Measurements from ENCODE around the gene NAA40. TPM values are rescaled to one million over a fixed set of nuclear protein-coding genes. Genes with fewer than 3 reads are reported as not detected.

Gene NAA40
- total and polyA plus RNA-seq, 2 of the 4 experiments (the other 2 are of a cell fraction): 15.2 to 24.7 TPM

GRCh38 chr11:63986932-63987513, 48.2 kb downstream of the NAA40 start:
- POLR2A ChIA-PET (ENCODE audit: unreplicated experiment): interaction anchor here (0.6 kb wide), 1 partner anchor 25 kb away, joined by 7 read pairs; no protein-coding TSS in a partner anchor
- peak overlapping the region; percentile 33; the same call in 1 of the 2 replicates for H3K4ac ChIP-seq (ENCODE audit: low read depth, low read length)
- H4K20me1 ChIP-seq (ENCODE audit: insufficient read depth, low read length): peaks cover 15% of the 10 kb centered on the region
- H3K9me1 ChIP-seq (ENCODE audit: insufficient read depth, low read length): peaks cover 14% of the 10 kb centered on the region
- peak overlapping the region; percentile 39 for H2BK5ac ChIP-seq (ENCODE audit: low read depth, low read length, poor library complexity, severe bottlenecking)
- no peaks in the 10 kb centered on the region for H3K9me3 ChIP-seq (ENCODE audit: control insufficient read depth, insufficient read depth, low read length)
- H3K79me1 ChIP-seq (ENCODE audit: low read depth in 1 of 2, low read length in 2 of 2): peaks cover 29 to 61% of the 10 kb centered on the region in 2 experiments
- H3K27me3 ChIP-seq (ENCODE audit: control insufficient read depth, insufficient read depth, low read length): no peaks in the 10 kb centered on the region
- WGBS, 2 experiments (ENCODE audit: extremely low coverage in 2 of 2, insufficient read length in 1 of 2): 47% methylated on average over 10 of the region's 25 CpGs; no CpG with 5 or more reads in 1 of the 2 experiments
- peak overlapping the region; percentile 82 to 89; a peak in 3 of 4 replicates for H4K8ac ChIP-seq (ENCODE audit: low read depth in 2 of 2, low read length in 2 of 2)
- dilution Hi-C loops (cut with HindIII; ENCODE audit: low sequenced_read_pairs, unreplicated experiment): no loop called here
- no peak overlapping the region for H2BK15ac ChIP-seq (ENCODE audit: low read depth, low read length)
- intact Hi-C loops (cut with micrococcal nuclease): no loop called here
- in situ Hi-C loops (cut with MboI; ENCODE audit: low sequenced_read_pairs): no loop called here
- H2AFZ ChIP-seq (replicated peaks; ENCODE audit: low read length, poor library complexity): peak overlapping the region; percentile 96
- peak overlapping the region; percentile 85 for H3K9ac ChIP-seq (ENCODE audit: low read depth, low read length)
- H4K91ac ChIP-seq (ENCODE audit: insufficient read depth, low read depth, low read length): no peak overlapping the region; the same call in none of the 2 replicates
- H2AK5ac ChIP-seq (ENCODE audit: low read depth, low read length): peak overlapping the region; percentile 25
- H2BK20ac ChIP-seq (ENCODE audit: low read depth, low read length): no peak overlapping the region
- H3K36me3 ChIP-seq (ENCODE audit: control insufficient read depth, insufficient read depth, low read length): peaks cover 26% of the 10 kb centered on the region
- TF ChIP-seq RCOR1 (IDR thresholded peaks at IDR 0.05; ENCODE audit: insufficient replicate concordance, low read length): no peak
- 0 out of 2 replicates have a peak, but pooled peaks have one; percentile 4 for TF ChIP-seq CHD1 (IDR thresholded peaks at IDR 0.05; ENCODE audit: low read depth, low read length)
- peak overlapping the region; percentile 57; the same call in 1 of the 2 replicates for H3K14ac ChIP-seq (replicated peaks; ENCODE audit: low read depth, low read length)
- peak overlapping the region; percentile 99 for H2AK9ac ChIP-seq (replicated peaks; ENCODE audit: low read depth, low read length, poor library complexity)
- peaks cover 8% of the 10 kb centered on the region for H3K4me1 ChIP-seq (ENCODE audit: control insufficient read depth, insufficient read depth, low read length)
- peak overlapping the region; percentile 88 for H3K4me2 ChIP-seq (ENCODE audit: low read depth, low read length)
- no peak overlapping the region for H4K5ac ChIP-seq (ENCODE audit: low read depth, low read length)
- peak overlapping the region; percentile 58; the same call in 1 of the 2 replicates for H3K23ac ChIP-seq (ENCODE audit: low read depth, low read length)
- no TSS peak for BruUV-seq (replicated peaks)
- peak overlapping the region; percentile 90 for H3K27ac ChIP-seq (ENCODE audit: insufficient read depth, low read length)
- no peak overlapping the region for H2BK120ac ChIP-seq (ENCODE audit: low read depth, low read length)
- CTCF ChIA-PET: interaction anchor here (0.6 kb wide), 1 partner anchor 56 kb away, joined by 3 read pairs; no protein-coding TSS in a partner anchor
- DNase-seq: no peak
- ATAC-seq (ENCODE audit: low read depth): no peak
- H3K56ac ChIP-seq (ENCODE audit: extremely low read depth, insufficient read depth, low read length): peak overlapping the region; percentile 34; the same call in 1 of the 2 replicates
- peak overlapping the region; percentile 68 for H3K4me3 ChIP-seq (ENCODE audit: insufficient read depth, low read depth, low read length)
- no peak overlapping the region for H3K18ac ChIP-seq (ENCODE audit: low read depth, low read length)
